HEK293T (cell line): ENCODE data around the gene CCDC92B.

Experiments used
- CTCF ChIA-PET: fragments of 350-600 bp; formaldehyde crosslinking; extraction: SDS; loops from one replicate; lab custom pipeline; 2021; ENCODE audit warnings: antibody characterized with exemption, inconsistent platforms; lab: Yijun Ruan, JAX
- POLR2A ChIA-PET: fragments of 350-600 bp; formaldehyde crosslinking; extraction: SDS; loops from one replicate; lab custom pipeline; 2020; ENCODE audit warnings: antibody characterized with exemption, inconsistent platforms; lab: Yijun Ruan, JAX
- DNase-seq: peaks from one replicate; pipeline ENCODE4 v3.0.0; 2012; ENCODE audit warnings: mixed read lengths; ENCODE audit errors: extremely low spot score
- ARNT ChIP-seq: fragments of 450-650 bp; IDR thresholded peaks from 2 replicates; pipeline ENCODE4 v1.6.1; 2017; ENCODE audit warnings: mild to moderate bottlenecking
- BHLHE40 ChIP-seq: fragments of 450-650 bp; IDR thresholded peaks from 2 replicates; pipeline ENCODE4 v1.6.1; 2016; ENCODE audit warnings: mild to moderate bottlenecking, moderate library complexity, borderline replicate concordance
- CTBP1 ChIP-seq: fragments of 450-650 bp; IDR thresholded peaks from 2 replicates; pipeline ENCODE4 v1.6.1; 2016; ENCODE audit warnings: borderline replicate concordance
- ELF4 ChIP-seq: fragments of 450-650 bp; IDR thresholded peaks from 2 replicates; pipeline ENCODE4 v1.6.1; 2017; ENCODE audit warnings: antibody characterized with exemption
- FOXA1 ChIP-seq: fragments of 450-650 bp; IDR thresholded peaks from 2 replicates; pipeline ENCODE4 v1.6.1; 2016; ENCODE audit warnings: mild to moderate bottlenecking
- FOXK2 ChIP-seq: fragments of 450-650 bp; IDR thresholded peaks from 2 replicates; pipeline ENCODE4 v1.6.1; 2016; ENCODE audit warnings: mild to moderate bottlenecking
- FOXM1 ChIP-seq: fragments of 450-650 bp; IDR thresholded peaks from 2 replicates; pipeline ENCODE4 v1.6.1; 2017; ENCODE audit warnings: mild to moderate bottlenecking, borderline replicate concordance
- HDGF ChIP-seq: fragments of 450-650 bp; IDR thresholded peaks from 2 replicates; pipeline ENCODE4 v1.6.1; 2017; ENCODE audit warnings: antibody characterized with exemption, borderline replicate concordance
- L3MBTL2 ChIP-seq: fragments of 450-650 bp; conservative IDR thresholded peaks from 2 replicates; pipeline ENCODE4 v1.6.1; 2016; ENCODE audit warnings: mild to moderate bottlenecking
- LEF1 ChIP-seq: fragments of 450-650 bp; IDR thresholded peaks from 2 replicates; pipeline ENCODE4 v1.6.1; 2017; ENCODE audit warnings: mild to moderate bottlenecking, borderline replicate concordance
- NFRKB ChIP-seq: fragments of 450-650 bp; IDR thresholded peaks from 2 replicates; pipeline ENCODE4 v1.6.1; 2016; ENCODE audit warnings: mild to moderate bottlenecking, moderate library complexity
- SP1 ChIP-seq: fragments of 450-650 bp; IDR thresholded peaks from 2 replicates; pipeline ENCODE4 v1.6.1; 2017
- SUZ12 ChIP-seq: fragments of 450-650 bp; IDR thresholded peaks from 2 replicates; pipeline ENCODE4 v1.6.1; 2016; ENCODE audit warnings: mild to moderate bottlenecking
- TARDBP ChIP-seq: fragments of 450-650 bp; IDR thresholded peaks from 2 replicates; pipeline ENCODE4 v1.6.1; 2016
- ZNF384 ChIP-seq: fragments of 450-650 bp; IDR thresholded peaks from 2 replicates; pipeline ENCODE4 v1.6.1; 2016
- TF ChIP-seq, protein P1 (sequence below): fragments of 450-650 bp; IDR thresholded peaks from 2 replicates; pipeline ENCODE4 v1.6.1; 2016

Gene CCDC92B

GRCh38 chr17:2745317-2746037, 4.0 kb downstream of the CCDC92B start:
- ChIA-PET CTCF (no interaction called here), POLR2A (no interaction called here)
- DNase-seq, result no peak
- no peak for TF ChIP-seq FOXA1
- TF ChIP-seq TARDBP, result no peak
- TF ChIP-seq SUZ12, result no peak
- no peak for TF ChIP-seq ELF4
- no peak for TF ChIP-seq L3MBTL2
- TF ChIP-seq FOXM1, result no peak
- no peak for TF ChIP-seq NFRKB
- TF ChIP-seq SP1, result no peak
- TF ChIP-seq, protein P1, sequence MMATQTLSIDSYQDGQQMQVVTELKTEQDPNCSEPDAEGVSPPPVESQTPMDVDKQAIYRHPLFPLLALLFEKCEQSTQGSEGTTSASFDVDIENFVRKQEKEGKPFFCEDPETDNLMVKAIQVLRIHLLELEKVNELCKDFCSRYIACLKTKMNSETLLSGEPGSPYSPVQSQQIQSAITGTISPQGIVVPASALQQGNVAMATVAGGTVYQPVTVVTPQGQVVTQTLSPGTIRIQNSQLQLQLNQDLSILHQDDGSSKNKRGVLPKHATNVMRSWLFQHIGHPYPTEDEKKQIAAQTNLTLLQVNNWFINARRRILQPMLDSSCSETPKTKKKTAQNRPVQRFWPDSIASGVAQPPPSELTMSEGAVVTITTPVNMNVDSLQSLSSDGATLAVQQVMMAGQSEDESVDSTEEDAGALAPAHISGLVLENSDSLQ, result no peak
- no peak for TF ChIP-seq HDGF
- no peak for TF ChIP-seq CTBP1
- TF ChIP-seq ARNT, result no peak
- TF ChIP-seq ZNF384, result no peak
- no peak for TF ChIP-seq BHLHE40
- no peak for TF ChIP-seq FOXK2
- no peak for TF ChIP-seq LEF1

GRCh38 chr17:2737693-2738092, 11.8 kb downstream of the CCDC92B start:
- no peak for TF ChIP-seq SP1
- TF ChIP-seq, protein P1, result no peak
- no peak for TF ChIP-seq ZNF384
- TF ChIP-seq ARNT, result no peak
- CTCF ChIA-PET, result no interaction called here
- no peak for DNase-seq
- POLR2A ChIA-PET, result no interaction called here

DNA sequence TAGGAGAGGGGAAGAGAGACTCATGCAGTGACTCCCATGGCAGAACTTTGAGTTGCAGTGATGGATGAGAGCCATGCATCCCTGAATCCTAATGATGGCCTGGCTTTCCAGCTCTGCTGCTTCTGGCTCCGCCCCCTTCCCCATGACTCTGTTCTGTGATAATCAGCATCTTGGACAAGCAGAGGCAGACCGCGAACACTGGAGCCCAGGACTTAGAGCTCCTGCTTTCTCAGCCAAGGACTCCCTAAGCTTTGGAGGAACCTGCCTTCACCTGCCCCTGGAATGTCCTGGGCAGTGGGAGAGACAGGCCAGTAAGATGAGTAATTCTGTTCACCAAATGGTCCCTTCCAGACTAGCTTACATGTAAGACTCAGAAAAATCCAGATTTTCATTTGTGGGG, 12.5 kb downstream of the CCDC92B start:
- CTCF ChIA-PET, result no interaction called here
- POLR2A ChIA-PET, result no interaction called here
- TF ChIP-seq, protein P1, result no peak
- TF ChIP-seq FOXK2 (no peak), L3MBTL2 (no peak), HDGF (no peak), TARDBP (no peak), ARNT (no peak), FOXA1 (no peak), FOXM1 (no peak)
- peak; percentile 45 for DNase-seq

DNA sequence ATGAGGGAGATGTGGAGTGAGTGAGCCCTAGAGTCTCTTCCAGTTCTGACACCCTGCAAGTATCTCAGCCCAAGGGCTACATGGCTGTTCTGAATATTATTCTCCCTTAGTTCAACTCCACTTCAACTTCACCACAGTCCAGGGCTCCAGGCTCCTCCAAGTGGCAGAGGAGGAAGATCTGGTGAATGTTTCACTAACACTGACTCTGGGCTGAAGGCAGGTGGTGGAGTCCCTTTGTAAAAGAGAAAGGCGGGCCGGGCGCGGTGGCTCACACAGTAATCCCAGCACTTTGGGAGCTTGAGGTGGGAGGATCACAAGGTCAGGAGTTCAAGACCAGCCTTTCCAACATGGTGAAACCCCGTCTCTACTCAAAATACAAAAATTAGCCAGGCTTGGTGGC, 13.6 kb downstream of the CCDC92B start:
- CTCF ChIA-PET, result no interaction called here
- POLR2A ChIA-PET, result no interaction called here
- DNase-seq, result no peak
- TF ChIP-seq TARDBP (no peak), SUZ12 (no peak), ELF4 (no peak)
- TF ChIP-seq, protein P1, result no peak

DNA sequence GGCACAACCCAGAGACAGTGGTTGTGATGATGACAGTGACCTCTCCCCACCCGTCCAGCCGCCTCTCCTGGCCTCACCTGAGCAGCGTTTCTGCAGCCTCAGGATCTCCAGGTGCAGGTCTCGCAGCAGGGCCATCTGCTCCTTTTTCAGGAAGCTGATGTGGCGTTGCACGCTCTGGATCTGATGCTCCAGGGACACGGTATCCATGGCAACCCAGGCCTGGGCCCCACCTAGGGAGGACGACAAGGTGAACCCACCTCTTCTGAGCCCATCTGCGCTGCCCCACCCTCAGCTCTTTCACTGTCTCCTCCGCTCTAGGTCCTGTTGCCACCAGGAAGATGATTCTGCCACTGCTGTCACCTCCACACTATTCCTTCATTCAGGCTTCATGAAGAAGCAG, 14.5 kb downstream of the CCDC92B start:
- DNase-seq, result no peak
- TF ChIP-seq ELF4 (no peak), FOXK2 (no peak), FOXM1 (no peak), BHLHE40 (no peak), ZNF384 (no peak), SUZ12 (no peak), SP1 (no peak), TARDBP (no peak), HDGF (no peak), LEF1 (no peak), FOXA1 (no peak), CTBP1 (no peak), NFRKB (no peak), L3MBTL2 (no peak)
- TF ChIP-seq, protein P1, result no peak
- POLR2A ChIA-PET, result no interaction called here
- CTCF ChIA-PET, result no interaction called here

GRCh38 chr17:2731807-2732206, 17.6 kb downstream of the CCDC92B start:
- DNase-seq, result no peak
- no peak for TF ChIP-seq BHLHE40
- TF ChIP-seq CTBP1, result no peak
- TF ChIP-seq FOXM1, result no peak
- ChIA-PET CTCF (no interaction called here), POLR2A (no interaction called here)
